Retinal pigment epithelial cell (primary cell): ENCODE results near the gene CHCT1.

ENCODE experiments used
- DNase-seq: peaks from one replicate; pipeline ENCODE4 v3.0.0-alpha.2; 2010; ENCODE audit warnings: low read depth
- H3K4me3 ChIP-seq: 2 replicates; pipeline ENCODE4 v1.5.1; 2011; ENCODE audit warnings: mild to moderate bottlenecking, low read length, control low read depth, moderate library complexity
- TF ChIP-seq, protein P1 (sequence below): conservative IDR thresholded peaks from 2 replicates; pipeline ENCODE4 v1.5.1; 2011; ENCODE audit warnings: low read depth, low read length, control low read depth, inconsistent platforms

The CHCT1 gene

GRCh38 chr17:60436676-60437075 lies 14.4 kb downstream of the CHCT1 start:
- no peak for DNase-seq
- TF ChIP-seq, protein P1, sequence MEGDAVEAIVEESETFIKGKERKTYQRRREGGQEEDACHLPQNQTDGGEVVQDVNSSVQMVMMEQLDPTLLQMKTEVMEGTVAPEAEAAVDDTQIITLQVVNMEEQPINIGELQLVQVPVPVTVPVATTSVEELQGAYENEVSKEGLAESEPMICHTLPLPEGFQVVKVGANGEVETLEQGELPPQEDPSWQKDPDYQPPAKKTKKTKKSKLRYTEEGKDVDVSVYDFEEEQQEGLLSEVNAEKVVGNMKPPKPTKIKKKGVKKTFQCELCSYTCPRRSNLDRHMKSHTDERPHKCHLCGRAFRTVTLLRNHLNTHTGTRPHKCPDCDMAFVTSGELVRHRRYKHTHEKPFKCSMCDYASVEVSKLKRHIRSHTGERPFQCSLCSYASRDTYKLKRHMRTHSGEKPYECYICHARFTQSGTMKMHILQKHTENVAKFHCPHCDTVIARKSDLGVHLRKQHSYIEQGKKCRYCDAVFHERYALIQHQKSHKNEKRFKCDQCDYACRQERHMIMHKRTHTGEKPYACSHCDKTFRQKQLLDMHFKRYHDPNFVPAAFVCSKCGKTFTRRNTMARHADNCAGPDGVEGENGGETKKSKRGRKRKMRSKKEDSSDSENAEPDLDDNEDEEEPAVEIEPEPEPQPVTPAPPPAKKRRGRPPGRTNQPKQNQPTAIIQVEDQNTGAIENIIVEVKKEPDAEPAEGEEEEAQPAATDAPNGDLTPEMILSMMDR: no peak

DNA sequence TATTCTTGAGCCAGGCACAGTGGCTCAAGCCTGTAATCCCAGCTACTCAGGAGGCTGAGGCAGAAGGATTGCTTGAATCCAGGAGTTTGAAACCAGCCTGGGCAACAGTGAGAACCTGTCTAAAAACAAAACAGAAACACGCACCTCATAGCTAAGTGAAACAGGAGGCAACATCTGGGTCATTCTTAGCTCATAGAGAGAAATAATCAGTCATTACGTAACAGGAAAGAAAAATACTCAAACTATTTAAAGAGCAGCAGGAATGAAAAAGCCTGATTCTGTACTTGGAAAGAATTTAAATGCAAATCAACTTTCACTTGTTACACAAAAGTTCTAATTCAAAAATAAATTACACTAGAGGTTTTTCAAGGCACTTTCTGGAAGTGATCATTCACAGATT lies 17.2 kb downstream of the CHCT1 start:
- TF ChIP-seq, protein P1: no peak
- H3K4me3 ChIP-seq: no peak overlapping the region
- DNase-seq: no peak

More at GRCh38 chr17:60436676-60437075, 14.4 kb downstream of the CHCT1 start:
- no peak overlapping the region for H3K4me3 ChIP-seq

GRCh38 chr17:60442271-60443173 lies 20.2 kb downstream of the CHCT1 start:
- no peak for DNase-seq
- TF ChIP-seq, protein P1: no peak
- no peak overlapping the region for H3K4me3 ChIP-seq

GRCh38 chr17:60443713-60444112 lies 21.4 kb downstream of the CHCT1 start:
- DNase-seq: peak; percentile 25
- TF ChIP-seq, protein P1: no peak
- H3K4me3 ChIP-seq: no peak overlapping the region

GRCh38 chr17:60445144-60445543 lies 22.9 kb downstream of the CHCT1 start:
- DNase-seq: no peak
- TF ChIP-seq, protein P1: no peak
- no peak overlapping the region for H3K4me3 ChIP-seq

- TF ChIP-seq, protein P1: no peak
- no peak for DNase-seq
- H3K4me3 ChIP-seq: no peak overlapping the region
These were observed 25.1 kb downstream of the CHCT1 start for GRCh38 chr17:60447375-60447774.

- TF ChIP-seq, protein P1: no peak
- DNase-seq: no peak
- H3K4me3 ChIP-seq: no peak overlapping the region
These were observed 28.8 kb downstream of the CHCT1 start for GRCh38 chr17:60451071-60451470.
